ENCODE data around the gene VPS8.

VPS8 gene

DNA sequence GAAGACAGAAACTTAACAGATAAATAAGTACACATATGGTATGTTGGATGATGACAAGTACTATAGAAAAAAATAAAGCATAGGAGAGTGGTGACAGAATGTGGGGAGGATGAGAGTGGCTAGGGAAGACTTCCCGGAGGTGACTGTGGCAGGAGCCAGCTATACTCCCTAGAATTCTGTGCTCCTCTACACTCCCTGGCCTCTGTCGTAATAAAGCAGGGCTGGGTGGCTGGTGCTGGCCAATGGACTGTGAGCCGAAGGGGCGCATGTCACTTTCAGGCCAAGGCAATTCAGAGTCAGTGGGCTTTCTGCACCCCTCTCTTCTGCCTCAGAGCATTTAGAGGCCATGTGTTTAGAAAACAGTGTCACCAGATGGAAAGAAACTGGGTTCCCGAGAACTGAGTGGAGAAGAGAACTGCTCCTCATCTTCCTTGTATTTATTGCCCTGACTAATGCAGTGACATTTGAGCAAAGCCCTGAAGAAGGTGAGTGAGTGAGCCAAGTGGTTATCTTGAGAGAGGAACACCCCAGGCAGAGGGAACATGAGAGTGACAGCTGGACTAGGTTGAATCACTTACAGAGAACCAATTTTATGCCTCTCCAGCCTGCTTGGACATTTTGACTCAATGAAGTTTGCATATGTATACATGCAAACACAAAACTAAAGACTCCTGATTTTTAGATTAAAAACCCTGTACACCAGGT is 5.2 kb upstream of the VPS8 start:
- no peak overlapping the region for H3K4me3 ChIP-seq (ENCODE audit: low read depth, low read length)
- TF ChIP-seq, protein P1, sequence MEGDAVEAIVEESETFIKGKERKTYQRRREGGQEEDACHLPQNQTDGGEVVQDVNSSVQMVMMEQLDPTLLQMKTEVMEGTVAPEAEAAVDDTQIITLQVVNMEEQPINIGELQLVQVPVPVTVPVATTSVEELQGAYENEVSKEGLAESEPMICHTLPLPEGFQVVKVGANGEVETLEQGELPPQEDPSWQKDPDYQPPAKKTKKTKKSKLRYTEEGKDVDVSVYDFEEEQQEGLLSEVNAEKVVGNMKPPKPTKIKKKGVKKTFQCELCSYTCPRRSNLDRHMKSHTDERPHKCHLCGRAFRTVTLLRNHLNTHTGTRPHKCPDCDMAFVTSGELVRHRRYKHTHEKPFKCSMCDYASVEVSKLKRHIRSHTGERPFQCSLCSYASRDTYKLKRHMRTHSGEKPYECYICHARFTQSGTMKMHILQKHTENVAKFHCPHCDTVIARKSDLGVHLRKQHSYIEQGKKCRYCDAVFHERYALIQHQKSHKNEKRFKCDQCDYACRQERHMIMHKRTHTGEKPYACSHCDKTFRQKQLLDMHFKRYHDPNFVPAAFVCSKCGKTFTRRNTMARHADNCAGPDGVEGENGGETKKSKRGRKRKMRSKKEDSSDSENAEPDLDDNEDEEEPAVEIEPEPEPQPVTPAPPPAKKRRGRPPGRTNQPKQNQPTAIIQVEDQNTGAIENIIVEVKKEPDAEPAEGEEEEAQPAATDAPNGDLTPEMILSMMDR (IDR thresholded peaks at IDR 0.05; ENCODE audit: low read depth, low read length): no peak

DNA sequence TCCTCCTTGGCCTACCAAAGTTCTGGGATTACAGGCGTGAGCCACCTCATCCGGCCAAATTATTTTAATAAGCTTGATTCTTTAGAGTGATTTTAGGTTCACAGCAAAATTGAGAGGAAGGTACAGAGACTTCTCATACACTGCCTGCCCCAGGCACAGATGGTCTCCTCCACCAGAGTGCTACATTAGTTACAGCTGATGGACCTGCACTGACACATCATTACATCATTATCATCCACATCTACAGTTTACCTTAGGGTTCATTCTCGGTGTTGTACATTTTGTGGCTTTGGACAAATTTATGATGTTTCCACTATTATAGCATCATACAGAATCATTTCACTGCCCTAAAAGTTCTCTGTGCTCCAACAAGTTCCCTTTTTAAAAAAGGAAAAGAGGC is 4.4 kb upstream of the VPS8 start:
- no peak overlapping the region for H3K4me3 ChIP-seq (ENCODE audit: low read depth, low read length)
- TF ChIP-seq, protein P1 (IDR thresholded peaks at IDR 0.05; ENCODE audit: low read depth, low read length): no peak

DNA sequence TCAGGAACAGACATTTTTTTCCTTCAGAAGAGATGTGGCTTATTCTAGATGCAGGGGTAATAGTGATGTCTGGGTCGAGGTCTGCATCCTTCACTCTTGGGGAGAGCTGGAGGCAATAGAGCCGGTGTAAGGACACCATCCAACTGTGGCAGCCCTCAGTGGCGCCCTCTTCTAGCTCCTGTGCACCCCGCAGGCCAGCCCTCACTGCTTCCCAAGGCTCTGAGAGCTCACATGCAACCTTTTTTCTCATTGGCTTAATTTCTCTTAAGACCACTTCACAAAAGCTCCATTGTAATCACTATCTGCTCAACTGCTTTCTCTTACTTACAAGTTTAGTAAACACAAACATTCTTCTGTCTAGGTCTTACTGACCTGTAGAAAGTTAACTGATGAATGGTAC is 3.9 kb upstream of the VPS8 start:
- no peak overlapping the region for H3K4me3 ChIP-seq (ENCODE audit: low read depth, low read length)
- TF ChIP-seq, protein P1 (IDR thresholded peaks at IDR 0.05; ENCODE audit: low read depth, low read length): 0 out of 2 replicates have a peak, but pooled peaks have one; percentile 22

DNA sequence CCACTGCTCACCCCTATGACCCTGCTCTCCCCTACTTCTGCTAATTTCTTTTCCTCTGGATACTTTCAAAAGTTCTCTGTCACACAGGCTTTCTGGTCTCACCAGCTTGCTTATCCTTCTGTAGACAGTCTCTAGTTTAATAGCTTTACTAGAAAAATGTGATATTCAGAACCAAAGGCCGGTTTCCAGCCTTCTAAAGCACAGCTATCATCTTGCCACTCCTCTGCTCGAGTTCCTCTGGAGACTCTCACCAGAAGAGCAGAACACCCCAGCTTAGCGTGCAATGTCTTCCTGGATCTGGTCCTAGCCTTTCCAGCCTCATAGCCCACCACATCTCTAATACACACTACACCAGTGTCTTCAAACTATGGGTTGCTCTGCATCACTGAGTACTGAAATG is 1.8 kb upstream of the VPS8 start:
- TF ChIP-seq, protein P1 (IDR thresholded peaks at IDR 0.05; ENCODE audit: low read depth, low read length): no peak
- H3K4me3 ChIP-seq (ENCODE audit: low read depth, low read length): no peak overlapping the region

DNA sequence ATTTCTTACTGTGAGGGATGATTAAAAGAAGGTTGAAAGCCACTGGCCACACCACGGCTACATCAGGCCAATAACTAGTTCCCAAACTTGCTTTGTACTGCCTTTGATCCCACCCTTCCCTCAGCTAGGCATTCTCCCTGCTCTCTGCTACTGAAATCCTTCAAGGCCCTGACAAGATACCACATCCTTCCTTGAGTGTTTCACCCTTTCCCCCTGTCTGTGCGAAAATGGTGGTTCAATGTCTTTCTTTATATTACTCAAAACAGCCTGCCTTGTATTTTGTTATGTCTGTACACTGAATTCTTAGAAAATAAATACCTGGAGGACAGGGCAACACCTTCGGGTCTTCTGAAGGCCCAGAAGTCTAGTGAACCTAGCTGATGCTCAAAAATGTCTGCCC is 932 bp upstream of the VPS8 start:
- H3K4me3 ChIP-seq (ENCODE audit: low read depth, low read length): no peak overlapping the region
- TF ChIP-seq, protein P1 (IDR thresholded peaks at IDR 0.05; ENCODE audit: low read depth, low read length): no peak

DNA sequence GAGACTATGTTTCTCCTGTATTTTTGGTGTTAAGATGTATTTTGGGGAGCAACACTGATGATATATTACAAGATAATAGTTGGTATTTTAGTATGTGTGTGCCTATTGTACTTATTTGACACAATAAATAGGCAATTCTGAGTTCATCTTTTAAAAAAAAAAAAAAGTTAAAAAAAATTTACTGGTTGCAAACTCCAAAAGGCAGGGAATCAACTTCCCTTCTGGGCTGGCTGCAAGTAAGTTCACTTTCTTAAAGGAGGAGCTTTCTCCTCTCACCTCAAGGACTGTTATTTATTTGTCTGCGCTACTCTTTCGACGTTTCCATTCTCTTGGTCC is 335 bp upstream of the VPS8 start:
- TF ChIP-seq, protein P1 (IDR thresholded peaks at IDR 0.05; ENCODE audit: low read depth, low read length): no peak
- peak overlapping the region; percentile 91 for H3K4me3 ChIP-seq (ENCODE audit: low read depth, low read length)

DNA sequence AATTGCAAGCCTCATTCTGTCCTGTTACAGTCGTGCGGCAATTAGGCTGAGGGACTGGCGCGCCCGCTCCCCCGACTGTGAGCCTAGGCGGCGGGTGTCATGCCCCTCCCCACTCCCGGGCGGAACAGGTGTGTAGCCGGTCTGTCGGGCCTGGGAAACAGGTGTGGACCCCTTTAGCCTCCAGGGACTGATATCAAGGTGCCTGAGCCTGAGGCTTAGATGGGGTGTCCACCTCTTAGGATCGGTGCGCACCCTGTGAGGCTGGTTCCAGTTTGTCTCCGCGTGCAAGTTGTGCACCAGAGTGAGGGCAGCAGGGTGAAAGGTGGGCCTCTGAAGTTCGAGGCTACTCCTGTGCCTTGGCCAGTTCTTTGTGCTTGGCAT is 686 bp downstream of the VPS8 start:
- TF ChIP-seq, protein P1 (IDR thresholded peaks at IDR 0.05; ENCODE audit: low read depth, low read length): no peak
- peak overlapping the region; percentile 91 for H3K4me3 ChIP-seq (ENCODE audit: low read depth, low read length)

Data from WI38 (cell line).